ENCODE results near the gene RPSA.

GRCh38 chr3:39453134-39453533 is 46.6 kb downstream of the RPSA start:
- TF ChIP-seq GATA2 (IDR thresholded peaks at IDR 0.05; ENCODE audit: low read depth, low read length) (no peak), GATA3 (IDR thresholded peaks at IDR 0.05; ENCODE audit: low read depth, low read length) (no peak)

Measured in SH-SY5Y (cell line).